Epithelial cell of esophagus (primary cell): ENCODE results near the gene TMEM132C.

Source experiments
- DNase-seq: peaks from one replicate; pipeline ENCODE4 v3.0.0; 2010; ENCODE audit warnings: low read depth
- H3K4me3 ChIP-seq: 2 replicates; pipeline ENCODE4 v1.5.1; 2011; ENCODE audit warnings: mild to moderate bottlenecking, low read length, control low read depth
- TF ChIP-seq, protein P1 (sequence below): IDR thresholded peaks from 2 replicates; pipeline ENCODE4 v1.5.1; 2011; ENCODE audit warnings: low read depth, mild to moderate bottlenecking, low read length, control low read depth, inconsistent platforms; ENCODE audit not compliant: insufficient read depth; ENCODE audit errors: missing control alignments

The TMEM132C gene

GRCh38 chr12:128337431-128338170 is 70.6 kb downstream of the TMEM132C start:
- no peak for DNase-seq
- TF ChIP-seq, protein P1, sequence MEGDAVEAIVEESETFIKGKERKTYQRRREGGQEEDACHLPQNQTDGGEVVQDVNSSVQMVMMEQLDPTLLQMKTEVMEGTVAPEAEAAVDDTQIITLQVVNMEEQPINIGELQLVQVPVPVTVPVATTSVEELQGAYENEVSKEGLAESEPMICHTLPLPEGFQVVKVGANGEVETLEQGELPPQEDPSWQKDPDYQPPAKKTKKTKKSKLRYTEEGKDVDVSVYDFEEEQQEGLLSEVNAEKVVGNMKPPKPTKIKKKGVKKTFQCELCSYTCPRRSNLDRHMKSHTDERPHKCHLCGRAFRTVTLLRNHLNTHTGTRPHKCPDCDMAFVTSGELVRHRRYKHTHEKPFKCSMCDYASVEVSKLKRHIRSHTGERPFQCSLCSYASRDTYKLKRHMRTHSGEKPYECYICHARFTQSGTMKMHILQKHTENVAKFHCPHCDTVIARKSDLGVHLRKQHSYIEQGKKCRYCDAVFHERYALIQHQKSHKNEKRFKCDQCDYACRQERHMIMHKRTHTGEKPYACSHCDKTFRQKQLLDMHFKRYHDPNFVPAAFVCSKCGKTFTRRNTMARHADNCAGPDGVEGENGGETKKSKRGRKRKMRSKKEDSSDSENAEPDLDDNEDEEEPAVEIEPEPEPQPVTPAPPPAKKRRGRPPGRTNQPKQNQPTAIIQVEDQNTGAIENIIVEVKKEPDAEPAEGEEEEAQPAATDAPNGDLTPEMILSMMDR: no peak
- H3K4me3 ChIP-seq: no peak overlapping the region

DNA sequence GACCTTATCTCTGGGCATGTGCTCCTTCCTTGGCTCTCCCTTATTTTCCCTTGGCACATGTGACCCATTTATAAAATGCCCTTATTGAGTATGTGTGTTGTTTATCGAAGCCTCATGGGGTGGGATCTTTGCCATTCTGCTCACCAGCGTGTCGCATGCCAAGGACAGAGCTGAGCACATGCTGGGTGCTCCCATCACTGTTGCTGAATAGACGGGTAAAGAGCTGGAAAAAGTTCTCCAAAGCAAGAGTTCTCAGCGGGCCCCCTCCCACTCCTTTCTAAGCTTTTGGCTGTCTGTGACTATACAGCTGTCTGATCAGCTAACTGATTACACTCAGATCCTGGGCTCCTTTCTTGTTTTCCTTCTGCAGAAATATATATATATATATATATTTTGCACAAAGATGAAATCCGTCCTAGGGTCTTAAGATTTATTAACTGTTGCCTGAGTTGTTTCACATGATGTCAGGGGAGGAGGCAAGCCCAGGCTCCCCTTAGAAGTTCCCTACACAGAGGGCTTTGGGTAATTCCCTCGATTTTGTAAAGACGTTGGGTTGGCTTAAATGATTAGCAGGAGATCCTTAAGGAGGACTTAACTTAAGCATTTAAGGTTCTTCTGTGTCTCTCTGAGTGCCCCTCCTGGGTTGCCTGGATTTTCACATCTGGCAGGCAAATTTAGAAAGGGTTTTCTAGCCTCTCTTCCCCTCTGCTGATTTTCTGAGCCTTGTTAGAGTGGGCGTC is 71.6 kb downstream of the TMEM132C start:
- TF ChIP-seq, protein P1: no peak
- no peak overlapping the region for H3K4me3 ChIP-seq
- DNase-seq: no peak

GRCh38 chr12:128339126-128339520 is 72.2 kb downstream of the TMEM132C start:
- no peak for DNase-seq
- TF ChIP-seq, protein P1: no peak
- H3K4me3 ChIP-seq: no peak overlapping the region

GRCh38 chr12:128339631-128340030 is 72.7 kb downstream of the TMEM132C start:
- TF ChIP-seq, protein P1: no peak
- DNase-seq: no peak
- no peak overlapping the region for H3K4me3 ChIP-seq

GRCh38 chr12:128353301-128353700 is 86.3 kb downstream of the TMEM132C start:
- no peak overlapping the region for H3K4me3 ChIP-seq
- TF ChIP-seq, protein P1: no peak
- no peak for DNase-seq

GRCh38 chr12:128356547-128356946 is 89.6 kb downstream of the TMEM132C start:
- H3K4me3 ChIP-seq: no peak overlapping the region
- no peak for DNase-seq
- TF ChIP-seq, protein P1: no peak

GRCh38 chr12:128361400-128361995 is 94.5 kb downstream of the TMEM132C start:
- no peak overlapping the region for H3K4me3 ChIP-seq
- TF ChIP-seq, protein P1: no peak
- no peak for DNase-seq
